A673 (cell line): ENCODE results near the gene CCER1. TPM values are rescaled to one million over a fixed set of nuclear protein-coding genes. Genes with fewer than 3 reads are reported as not detected.

Experiments
- BruUV-seq: library from RNA; stranded (reverse); fragments of 400-500 nt; replicated peaks from 2 replicates; lab custom pipeline; 2021; lab: Mats Ljungman, UMichigan
- CTCF ChIA-PET: fragments of 300-600 bp; sonication (Branson Sonifier 250); formaldehyde crosslinking; loops from one replicate; lab custom pipeline; 2022; ENCODE audit warnings: antibody characterized with exemption; lab: Charles Lee
- POLR2A ChIA-PET: fragments of 300-600 bp; sonication (Branson Sonifier 250); formaldehyde crosslinking; loops from one replicate; lab custom pipeline; 2022; ENCODE audit warnings: antibody characterized with exemption; ENCODE audit not compliant: low non-redundant PET; lab: Charles Lee
- DNase-seq: peaks from one replicate; pipeline ENCODE4 v3.0.0-alpha.2; 2015; ENCODE audit warnings: low spot score
- H3K27ac ChIP-seq: fragments of 200-600 bp; sonication (generic); 2 replicates; pipeline ENCODE4 v1.5.1; 2016; ENCODE audit warnings: mixed run types, low read depth, mild to moderate bottlenecking, mixed read lengths, antibody characterized with exemption, low read length; ENCODE audit not compliant: poor library complexity, severe bottlenecking
- H3K27me3 ChIP-seq: fragments of 200-600 bp; sonication (generic); replicated peaks from 2 replicates; pipeline ENCODE4 v1.6.1; 2017; ENCODE audit warnings: mixed run types, low read depth, mild to moderate bottlenecking, mixed read lengths, antibody characterized with exemption, low read length; ENCODE audit not compliant: insufficient read depth, poor library complexity
- H3K36me3 ChIP-seq: fragments of 200-600 bp; sonication (generic); 2 replicates; pipeline ENCODE4 v1.6.1; 2016; ENCODE audit warnings: mixed run types, mild to moderate bottlenecking, mixed read lengths, antibody characterized with exemption, low read length; ENCODE audit not compliant: insufficient read depth, poor library complexity, severe bottlenecking
- H3K4me1 ChIP-seq: fragments of 200-600 bp; sonication (generic); 2 replicates; pipeline ENCODE4 v1.6.1; 2017; ENCODE audit warnings: mixed run types, mild to moderate bottlenecking, mixed read lengths, antibody characterized with exemption, low read length; ENCODE audit not compliant: insufficient read depth, poor library complexity, severe bottlenecking
- H3K4me3 ChIP-seq: fragments of 200-600 bp; sonication (generic); 2 replicates; pipeline ENCODE4 v1.5.1; 2016; ENCODE audit warnings: low read depth, mixed run types, mild to moderate bottlenecking, mixed read lengths, low read length; ENCODE audit not compliant: poor library complexity, severe bottlenecking
- H3K9me3 ChIP-seq: fragments of 200-600 bp; sonication (generic); 2 replicates; pipeline ENCODE4 v1.6.1; 2016; ENCODE audit warnings: mixed run types, low read depth, mild to moderate bottlenecking, mixed read lengths, antibody characterized with exemption, low read length; ENCODE audit not compliant: poor library complexity, severe bottlenecking
- EZH2 ChIP-seq: fragments of 200-600 bp; sonication (generic); IDR thresholded peaks from 2 replicates; pipeline ENCODE4 v1.6.1; 2017; ENCODE audit warnings: borderline replicate concordance, low read depth, mild to moderate bottlenecking, mixed read lengths, antibody characterized with exemption, low read length; ENCODE audit not compliant: poor library complexity, severe bottlenecking
- intact Hi-C: fragments of 100-400 bp; cut with micrococcal nuclease; formaldehyde crosslinking; loops from one replicate; pipeline ENCODE4 v1.10.0; 2022; ENCODE audit not compliant: unreplicated experiment
- total RNA-seq: library from RNA; stranded (reverse); gene quantifications from 2 replicates; pipeline ENCODE4 v1.2.3, GENCODE V29; 2021
- TF ChIP-seq, protein P1 (sequence below): fragments of 300-800, 200-600 bp; sonication (generic); conservative IDR thresholded peaks from 2 replicates; pipeline ENCODE4 v1.5.1; 2017; ENCODE audit warnings: low read depth, mild to moderate bottlenecking, antibody characterized with exemption, low read length, moderate library complexity, mixed read lengths

Gene CCER1
- total RNA-seq, 1 experiment from 2014 or later, result not detected

DNA sequence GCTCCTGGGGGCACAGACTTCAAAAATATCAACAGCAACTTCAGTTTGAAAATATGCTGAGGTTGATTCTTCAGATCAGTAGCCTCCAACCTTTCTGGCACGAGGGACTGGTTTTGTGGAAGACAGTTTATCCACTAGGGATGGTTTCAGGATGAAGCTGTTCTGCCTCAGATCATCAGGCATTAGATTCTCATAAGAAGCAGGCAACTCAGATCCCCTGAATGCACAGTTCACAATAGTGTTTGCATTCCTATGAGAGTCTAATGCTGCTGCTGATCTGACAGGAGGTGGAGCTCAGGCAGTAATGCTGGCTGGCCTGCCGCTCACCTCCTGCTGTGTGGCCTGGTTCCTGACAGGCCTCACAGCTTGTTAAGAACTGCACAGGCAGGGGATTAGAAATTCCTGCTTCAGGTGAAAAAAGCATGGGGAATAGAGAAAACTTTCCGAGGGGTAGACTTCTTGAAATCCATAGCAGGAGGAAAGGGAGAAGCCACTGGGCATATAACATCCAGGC, 37.0 kb upstream of the CCER1 start:
- no TSS peak for BruUV-seq
- no peak for DNase-seq
- H3K27me3 ChIP-seq, result no peaks in the 10 kb centered on the region
- no peaks in the 10 kb centered on the region for H3K4me1 ChIP-seq
- no peaks in the 10 kb centered on the region for H3K36me3 ChIP-seq
- intact Hi-C loops, result no loop called here
- TF ChIP-seq, protein P1, sequence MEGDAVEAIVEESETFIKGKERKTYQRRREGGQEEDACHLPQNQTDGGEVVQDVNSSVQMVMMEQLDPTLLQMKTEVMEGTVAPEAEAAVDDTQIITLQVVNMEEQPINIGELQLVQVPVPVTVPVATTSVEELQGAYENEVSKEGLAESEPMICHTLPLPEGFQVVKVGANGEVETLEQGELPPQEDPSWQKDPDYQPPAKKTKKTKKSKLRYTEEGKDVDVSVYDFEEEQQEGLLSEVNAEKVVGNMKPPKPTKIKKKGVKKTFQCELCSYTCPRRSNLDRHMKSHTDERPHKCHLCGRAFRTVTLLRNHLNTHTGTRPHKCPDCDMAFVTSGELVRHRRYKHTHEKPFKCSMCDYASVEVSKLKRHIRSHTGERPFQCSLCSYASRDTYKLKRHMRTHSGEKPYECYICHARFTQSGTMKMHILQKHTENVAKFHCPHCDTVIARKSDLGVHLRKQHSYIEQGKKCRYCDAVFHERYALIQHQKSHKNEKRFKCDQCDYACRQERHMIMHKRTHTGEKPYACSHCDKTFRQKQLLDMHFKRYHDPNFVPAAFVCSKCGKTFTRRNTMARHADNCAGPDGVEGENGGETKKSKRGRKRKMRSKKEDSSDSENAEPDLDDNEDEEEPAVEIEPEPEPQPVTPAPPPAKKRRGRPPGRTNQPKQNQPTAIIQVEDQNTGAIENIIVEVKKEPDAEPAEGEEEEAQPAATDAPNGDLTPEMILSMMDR, result no peak
- no peak for TF ChIP-seq EZH2
- H3K4me3 ChIP-seq, result no peak overlapping the region
- H3K27ac ChIP-seq, result no peak overlapping the region
- ChIA-PET POLR2A (no interaction called here), CTCF (no interaction called here)
- no peaks in the 10 kb centered on the region for H3K9me3 ChIP-seq

DNA sequence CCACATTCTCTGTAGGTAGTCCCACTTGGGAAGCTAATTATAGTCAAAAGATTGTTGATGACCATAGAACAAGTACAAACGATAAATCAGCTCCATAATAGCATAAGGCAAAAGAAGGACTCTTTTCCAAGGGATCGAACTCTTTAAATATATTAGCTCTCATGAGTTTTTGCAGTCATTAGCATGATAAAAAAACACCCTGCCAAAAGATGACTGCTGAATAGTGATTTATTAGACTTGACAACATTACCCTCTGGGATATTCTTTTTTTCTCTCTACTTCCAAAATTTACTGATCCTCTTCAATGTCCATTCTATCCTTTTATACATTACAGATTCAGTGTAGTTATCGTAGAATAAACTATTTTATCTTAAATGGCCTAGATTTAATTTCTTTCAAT, 35.6 kb upstream of the CCER1 start:
- intact Hi-C loops, result no loop called here

DNA sequence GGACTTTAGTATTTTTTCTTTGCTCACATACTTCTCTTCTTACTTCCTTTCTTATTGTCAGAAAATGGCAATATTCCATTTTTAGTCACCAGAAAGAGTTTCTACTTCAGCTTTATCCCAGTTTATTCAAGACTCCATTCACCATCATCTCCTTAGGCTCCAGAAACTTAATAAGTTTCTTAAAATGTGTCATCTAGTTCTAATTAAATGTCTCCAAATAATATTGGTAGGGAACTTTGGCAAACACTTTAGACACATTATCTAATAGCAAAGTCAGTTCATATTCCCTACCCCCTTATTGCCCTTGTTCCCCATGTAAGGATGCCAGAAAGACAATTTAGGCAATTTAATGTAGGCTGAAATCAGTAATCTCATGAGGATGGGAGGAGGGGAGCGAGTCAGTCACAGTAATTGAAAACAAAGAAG, 34.7 kb upstream of the CCER1 start:
- H3K36me3 ChIP-seq, result no peaks in the 10 kb centered on the region
- no peaks in the 10 kb centered on the region for H3K9me3 ChIP-seq
- no peak overlapping the region for H3K4me3 ChIP-seq
- H3K27ac ChIP-seq, result no peak overlapping the region
- no peaks in the 10 kb centered on the region for H3K27me3 ChIP-seq
- intact Hi-C loops, result no loop called here
- ChIA-PET POLR2A (no interaction called here), CTCF (no interaction called here)
- no peak for TF ChIP-seq EZH2
- TF ChIP-seq, protein P1, result no peak
- no peak for DNase-seq
- H3K4me1 ChIP-seq, result no peaks in the 10 kb centered on the region
- BruUV-seq, result no TSS peak

More for the DNA sequence above, 35.6 kb upstream of the CCER1 start:
- CTCF ChIA-PET, result no interaction called here
- no peak for DNase-seq
- BruUV-seq, result no TSS peak
- Histone ChIP-seq H3K27me3 (no peaks in the 10 kb centered on the region), H3K4me3 (no peak overlapping the region), H3K4me1 (no peaks in the 10 kb centered on the region), H3K9me3 (no peaks in the 10 kb centered on the region), H3K27ac (no peak overlapping the region), H3K36me3 (no peaks in the 10 kb centered on the region)
- POLR2A ChIA-PET, result no interaction called here
- TF ChIP-seq, protein P1, result no peak
- no peak for TF ChIP-seq EZH2
